Right atrium auricular region (tissue), 2 donors: ENCODE data around the gene PLCL1. TPM values are rescaled to one million over a fixed set of nuclear protein-coding genes. Genes with fewer than 3 reads are reported as not detected.

Experiments used
- DNase-seq: peaks from one replicate; pipeline ENCODE4 v3.0.0-alpha.2; 2019; ENCODE audit warnings: low spot score
- H3K27ac ChIP-seq, 2 donors: fragments of 200-600 bp; sonication (generic); 1 replicate in 1 of 2; 2 replicates in 1 of 2; pipeline ENCODE4 v1.5.1; 2016 to 2019
- H3K27me3 ChIP-seq, 2 donors: fragments of 200-600 bp; sonication (generic); one replicate each; pipeline versions ENCODE4 v1.5.1 to v1.6.0; 2017 to 2019
- H3K36me3 ChIP-seq: fragments of 200-600 bp; sonication (generic); one replicate; pipeline ENCODE4 v1.5.1; 2016
- H3K4me1 ChIP-seq, 2 donors: fragments of 200-600 bp; sonication (generic); one replicate each; pipeline versions ENCODE4 v1.5.1 to v1.6.0; 2017 to 2019
- H3K4me3 ChIP-seq, 2 donors: fragments of 200-600 bp; sonication (generic); 1 replicate in 1 of 2; 2 replicates in 1 of 2; pipeline ENCODE4 v1.5.1; 2017 to 2019; ENCODE audit warnings: mild to moderate bottlenecking in 1 of 2, moderate library complexity in 1 of 2
- H3K9me3 ChIP-seq, 2 donors: fragments of 200-600 bp; sonication (generic); one replicate each; pipeline ENCODE4 v1.5.1; 2019
- total RNA-seq, 2 donors: library from RNA; depleted of rRNA; stranded (reverse); fragments of >200 nt; gene quantifications; one replicate each; pipeline ENCODE4 v1.1.0, GENCODE V29; 2016
- TF ChIP-seq, protein P1 (sequence below), 2 donors: fragments of 200-600 bp; sonication (generic); IDR thresholded peaks; one replicate each; pipeline ENCODE4 v1.5.1; 2019; ENCODE audit warnings: antibody characterized with exemption in 2 of 2

The PLCL1 gene
- total RNA-seq, 2 donors from 2014 or later: 26.8 to 32.0 TPM

GRCh38 chr2:197941715-197942114, 137.3 kb downstream of the PLCL1 start:
- TF ChIP-seq, protein P1, sequence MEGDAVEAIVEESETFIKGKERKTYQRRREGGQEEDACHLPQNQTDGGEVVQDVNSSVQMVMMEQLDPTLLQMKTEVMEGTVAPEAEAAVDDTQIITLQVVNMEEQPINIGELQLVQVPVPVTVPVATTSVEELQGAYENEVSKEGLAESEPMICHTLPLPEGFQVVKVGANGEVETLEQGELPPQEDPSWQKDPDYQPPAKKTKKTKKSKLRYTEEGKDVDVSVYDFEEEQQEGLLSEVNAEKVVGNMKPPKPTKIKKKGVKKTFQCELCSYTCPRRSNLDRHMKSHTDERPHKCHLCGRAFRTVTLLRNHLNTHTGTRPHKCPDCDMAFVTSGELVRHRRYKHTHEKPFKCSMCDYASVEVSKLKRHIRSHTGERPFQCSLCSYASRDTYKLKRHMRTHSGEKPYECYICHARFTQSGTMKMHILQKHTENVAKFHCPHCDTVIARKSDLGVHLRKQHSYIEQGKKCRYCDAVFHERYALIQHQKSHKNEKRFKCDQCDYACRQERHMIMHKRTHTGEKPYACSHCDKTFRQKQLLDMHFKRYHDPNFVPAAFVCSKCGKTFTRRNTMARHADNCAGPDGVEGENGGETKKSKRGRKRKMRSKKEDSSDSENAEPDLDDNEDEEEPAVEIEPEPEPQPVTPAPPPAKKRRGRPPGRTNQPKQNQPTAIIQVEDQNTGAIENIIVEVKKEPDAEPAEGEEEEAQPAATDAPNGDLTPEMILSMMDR (IDR thresholded peaks at IDR 0.05): no peak
- no peaks in the 10 kb centered on the region for H3K36me3 ChIP-seq
- H3K27me3 ChIP-seq: no peaks in the 10 kb centered on the region
- no peak for DNase-seq
- no peak overlapping the region for H3K4me3 ChIP-seq
- peaks cover 0 to 4% of the 10 kb centered on the region in 2 donors for H3K4me1 ChIP-seq
- H3K27ac ChIP-seq: no peak overlapping the region
- no peaks in the 10 kb centered on the region for H3K9me3 ChIP-seq

DNA sequence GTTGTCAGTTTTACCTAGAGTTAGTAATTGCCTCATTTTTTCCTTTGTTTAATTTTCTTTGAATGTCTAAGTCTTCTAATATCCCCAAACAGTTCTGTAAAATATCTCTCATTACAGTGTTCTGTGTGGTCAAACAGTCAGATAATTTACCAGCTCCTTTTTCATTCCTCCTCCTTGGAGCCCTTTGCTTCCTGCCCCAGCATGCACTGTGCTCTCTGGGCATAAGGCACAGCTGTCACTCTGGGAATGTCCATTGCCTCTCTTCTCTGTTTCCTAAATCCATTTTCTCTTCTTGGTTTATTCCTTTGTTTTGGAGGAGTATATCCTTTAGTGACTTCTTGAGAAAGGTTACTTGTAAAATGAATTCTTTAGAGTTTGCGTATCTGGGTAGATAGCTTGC, 139.3 kb downstream of the PLCL1 start:
- no peak overlapping the region for H3K4me3 ChIP-seq
- DNase-seq: no peak
- no peaks in the 10 kb centered on the region for H3K36me3 ChIP-seq
- no peak overlapping the region for H3K27ac ChIP-seq
- TF ChIP-seq, protein P1 (IDR thresholded peaks at IDR 0.05): no peak
- H3K9me3 ChIP-seq: no peaks in the 10 kb centered on the region
- peaks cover 0 to 5% of the 10 kb centered on the region in 2 donors for H3K4me1 ChIP-seq
- H3K27me3 ChIP-seq: no peaks in the 10 kb centered on the region

DNA sequence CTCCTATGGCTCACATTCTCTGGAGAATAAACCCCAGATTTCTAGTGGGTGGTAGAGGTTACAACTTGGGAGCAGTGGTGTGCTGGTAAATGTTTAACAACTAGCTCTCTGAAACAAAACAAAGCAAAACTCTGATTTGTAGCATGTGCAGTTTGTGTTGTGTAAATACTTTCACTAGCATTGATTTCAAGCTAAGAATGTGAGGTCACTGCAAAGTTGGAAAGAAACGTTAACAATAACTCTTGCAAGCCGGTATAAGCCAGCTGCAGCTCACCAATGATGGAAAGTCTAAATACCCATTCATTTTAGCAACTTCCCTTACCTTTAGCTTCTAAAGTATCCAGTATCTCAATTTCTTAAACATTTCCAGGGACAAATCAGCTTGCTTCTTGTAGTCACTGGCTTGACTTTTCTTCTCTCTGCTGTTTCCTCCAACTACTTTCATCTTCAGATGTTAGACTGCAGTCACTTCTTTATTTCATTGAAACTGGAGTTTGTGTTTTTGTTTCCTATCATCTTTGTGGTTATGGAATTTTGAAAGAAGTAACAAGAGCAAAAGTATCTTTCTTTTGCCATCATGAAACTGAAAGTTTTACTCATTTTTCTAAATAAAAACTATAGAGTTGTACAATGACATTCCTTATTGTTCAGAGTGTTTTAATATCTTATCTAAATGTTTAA, 140.2 kb downstream of the PLCL1 start:
- Histone ChIP-seq H3K4me1 (peaks cover 0 to 5% of the 10 kb centered on the region in 2 donors), H3K9me3 (no peaks in the 10 kb centered on the region), H3K4me3 (no peak overlapping the region), H3K27me3 (no peaks in the 10 kb centered on the region), H3K36me3 (no peaks in the 10 kb centered on the region), H3K27ac (no peak overlapping the region)
- TF ChIP-seq, protein P1 (IDR thresholded peaks at IDR 0.05): no peak
- DNase-seq: no peak

- peaks cover 0 to 14% of the 10 kb centered on the region in 2 donors for H3K4me1 ChIP-seq
Measured at GRCh38 chr2:197946562-197946961, 142.2 kb downstream of the PLCL1 start.

GRCh38 chr2:197947219-197947757, 142.9 kb downstream of the PLCL1 start:
- Histone ChIP-seq H3K27ac (no peak overlapping the region), H3K4me1 (peaks cover 0 to 15% of the 10 kb centered on the region in 2 donors), H3K4me3 (no peak overlapping the region)

More at GRCh38 chr2:197946562-197946961, 142.2 kb downstream of the PLCL1 start:
- Histone ChIP-seq H3K27me3 (no peaks in the 10 kb centered on the region), H3K9me3 (no peaks in the 10 kb centered on the region), H3K36me3 (no peaks in the 10 kb centered on the region), H3K27ac (no peak overlapping the region), H3K4me3 (no peak overlapping the region)
- no peak for DNase-seq
- TF ChIP-seq, protein P1 (IDR thresholded peaks at IDR 0.05): no peak

More at GRCh38 chr2:197947219-197947757, 142.9 kb downstream of the PLCL1 start:
- H3K36me3 ChIP-seq: no peaks in the 10 kb centered on the region
- DNase-seq: no peak
- H3K27me3 ChIP-seq: no peaks in the 10 kb centered on the region
- H3K9me3 ChIP-seq: no peaks in the 10 kb centered on the region
- TF ChIP-seq, protein P1 (IDR thresholded peaks at IDR 0.05): no peak
